H7 (cell line): Measurements from ENCODE around the gene PDPK1. TPM values are rescaled to one million over a fixed set of nuclear protein-coding genes. Genes with fewer than 3 reads are reported as not detected.
A peak's percentile ranks its signal among the peaks of the same experiment; 100 is the strongest.
"Not testable (repeated sequence)": the region's sequence is repeated elsewhere in the genome, so short reads cannot be mapped to it uniquely, and the experiment has no call there.

Experiments used
- DNase-seq: peaks from one replicate; pipeline ENCODE4 v3.0.0; 2012
- H3K27me3 ChIP-seq: 2 replicates; pipeline ENCODE4 v1.6.0; 2011; ENCODE audit warnings: mild to moderate bottlenecking, low read length; ENCODE audit not compliant: control insufficient read depth, insufficient read depth
- H3K36me3 ChIP-seq: replicated peaks from 2 replicates; pipeline ENCODE4 v1.5.1; 2011; ENCODE audit warnings: low read length; ENCODE audit not compliant: control insufficient read depth, insufficient read depth
- H3K4me3 ChIP-seq: 2 replicates; pipeline ENCODE4 v1.5.1; 2011; ENCODE audit warnings: low read depth, mild to moderate bottlenecking, control low read depth, low read length, moderate library complexity; ENCODE audit not compliant: insufficient read depth
- total RNA-seq: library from RNA; depleted of rRNA; stranded (reverse); fragments of >200 nt; shearing (Covaris generic); gene quantifications from 2 replicates; pipeline ENCODE4 v1.2.3, GENCODE V29; 2014

PDPK1 gene
- total RNA-seq, 1 experiment from 2014 or later: 11.4 TPM

- no peak for DNase-seq
- H3K4me3 ChIP-seq: no peak overlapping the region
- no peaks in the 10 kb centered on the region for H3K27me3 ChIP-seq
- H3K36me3 ChIP-seq: peaks cover 7% of the 10 kb centered on the region
Observed at GRCh38 chr16:2609827-2610470, 72.1 kb downstream of the PDPK1 start.

- H3K27me3 ChIP-seq: no peaks in the 10 kb centered on the region
- peak; percentile 41 for DNase-seq
- H3K4me3 ChIP-seq: no peak overlapping the region
- peaks cover 7% of the 10 kb centered on the region for H3K36me3 ChIP-seq
Observed at GRCh38 chr16:2610781-2611498, 73.1 kb downstream of the PDPK1 start.

- Histone ChIP-seq H3K36me3 (peaks cover 7% of the 10 kb centered on the region), H3K27me3 (no peaks in the 10 kb centered on the region), H3K4me3 (no peak overlapping the region)
- no peak for DNase-seq
Observed at GRCh38 chr16:2611499-2611862, 73.7 kb downstream of the PDPK1 start.

DNA sequence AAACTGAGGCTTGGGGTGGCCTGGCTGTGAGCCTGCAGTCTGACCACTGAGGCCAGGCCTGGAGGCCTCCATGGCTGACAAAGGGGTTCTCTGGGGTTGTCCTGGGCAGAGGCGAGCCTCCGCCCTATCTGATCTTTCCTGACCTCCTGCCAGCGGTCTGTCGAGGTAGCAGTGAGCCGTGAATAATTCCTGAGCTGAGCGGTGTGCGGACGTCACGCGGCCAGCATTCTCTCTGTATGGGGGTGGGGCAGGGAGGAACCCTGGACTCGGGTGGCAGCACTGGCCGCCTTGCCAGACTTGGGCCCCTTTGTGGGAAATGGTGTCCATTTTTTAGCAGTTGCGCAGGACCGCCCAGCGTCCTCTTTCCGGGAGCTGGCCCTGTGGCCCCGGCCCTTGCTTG is 74.1 kb downstream of the PDPK1 start:
- H3K36me3 ChIP-seq, H3K27me3 ChIP-seq, H3K4me3 ChIP-seq, DNase-seq: not testable (repeated sequence)

- DNase-seq, H3K36me3 ChIP-seq, H3K4me3 ChIP-seq, H3K27me3 ChIP-seq: not testable (repeated sequence)
Observed at GRCh38 chr16:2613251-2613650, 75.4 kb downstream of the PDPK1 start.

DNA sequence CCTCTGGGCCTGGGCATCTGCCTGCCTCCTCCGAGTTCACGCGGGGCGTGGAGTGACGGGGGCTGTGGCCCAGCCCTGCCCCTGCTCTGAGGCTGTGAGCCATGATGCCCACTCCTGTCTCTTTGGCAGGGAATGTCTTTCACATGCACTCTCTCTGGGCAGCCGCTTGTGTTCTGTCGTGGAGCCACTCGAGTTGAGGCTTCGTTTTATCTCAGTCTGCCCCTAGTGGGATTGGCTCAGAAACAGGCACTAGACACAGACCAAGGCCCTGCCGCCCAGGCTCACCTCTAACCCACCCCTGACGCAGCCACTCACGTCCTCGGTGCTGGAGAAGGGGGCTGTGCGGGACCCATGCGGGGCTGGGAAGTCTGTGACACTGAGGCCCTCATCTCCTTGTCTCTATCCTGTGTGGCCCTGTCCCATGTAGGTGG is 77.0 kb downstream of the PDPK1 start:
- DNase-seq: no peak
- Histone ChIP-seq H3K4me3 (no peak overlapping the region), H3K36me3 (peaks cover 7% of the 10 kb centered on the region)

DNA sequence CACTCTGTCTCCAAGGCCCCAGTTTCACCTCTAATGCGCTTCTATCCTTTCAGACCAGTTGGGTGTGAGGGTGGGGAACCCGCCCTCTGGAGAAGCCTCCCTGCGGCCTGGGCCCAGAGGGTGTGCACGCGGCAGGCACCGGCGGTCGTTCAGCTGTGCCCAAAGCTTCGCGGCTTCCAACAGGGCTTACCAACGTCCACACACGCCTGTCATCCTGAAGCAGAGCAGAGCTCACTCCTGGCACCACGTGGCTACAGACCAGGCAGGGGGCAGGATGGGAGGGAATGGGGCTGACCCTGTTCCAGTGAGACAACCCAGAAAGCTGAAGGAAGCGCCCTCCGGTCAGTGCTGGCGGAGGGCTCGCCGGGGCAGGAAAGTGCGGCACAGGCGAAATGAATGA is 81.1 kb downstream of the PDPK1 start:
- not testable (repeated sequence) for H3K36me3 ChIP-seq, H3K27me3 ChIP-seq, DNase-seq, H3K4me3 ChIP-seq

More for the DNA sequence above, 77.0 kb downstream of the PDPK1 start:
- no peaks in the 10 kb centered on the region for H3K27me3 ChIP-seq

- H3K36me3 ChIP-seq, DNase-seq, H3K27me3 ChIP-seq, H3K4me3 ChIP-seq: not testable (repeated sequence)
Observed at GRCh38 chr16:2619628-2620027, 81.8 kb downstream of the PDPK1 start.

- H3K36me3 ChIP-seq, H3K4me3 ChIP-seq, DNase-seq, H3K27me3 ChIP-seq: not testable (repeated sequence)
Observed at GRCh38 chr16:2620870-2621269, 83.0 kb downstream of the PDPK1 start.

DNA sequence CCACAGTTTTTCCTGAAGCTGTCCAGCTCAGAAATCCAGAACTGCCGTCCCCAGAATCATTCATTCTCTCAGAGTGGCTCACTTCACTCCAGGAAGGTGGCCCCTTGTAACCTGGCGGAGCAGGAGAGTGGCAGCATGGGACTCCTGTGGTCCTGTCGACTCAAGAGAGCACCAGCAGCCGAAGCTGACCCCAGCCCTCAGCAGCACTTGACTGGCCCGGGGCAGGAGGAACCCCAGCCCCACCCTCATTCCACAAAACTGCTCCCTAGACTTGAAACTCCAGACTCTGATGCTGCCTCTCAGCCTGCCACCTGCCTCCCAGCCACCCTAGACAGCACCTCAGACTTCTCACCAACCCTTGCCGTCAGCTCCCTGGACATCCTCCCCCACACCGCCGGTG is 83.6 kb downstream of the PDPK1 start:
- not testable (repeated sequence) for H3K27me3 ChIP-seq, H3K36me3 ChIP-seq, H3K4me3 ChIP-seq, DNase-seq

DNA sequence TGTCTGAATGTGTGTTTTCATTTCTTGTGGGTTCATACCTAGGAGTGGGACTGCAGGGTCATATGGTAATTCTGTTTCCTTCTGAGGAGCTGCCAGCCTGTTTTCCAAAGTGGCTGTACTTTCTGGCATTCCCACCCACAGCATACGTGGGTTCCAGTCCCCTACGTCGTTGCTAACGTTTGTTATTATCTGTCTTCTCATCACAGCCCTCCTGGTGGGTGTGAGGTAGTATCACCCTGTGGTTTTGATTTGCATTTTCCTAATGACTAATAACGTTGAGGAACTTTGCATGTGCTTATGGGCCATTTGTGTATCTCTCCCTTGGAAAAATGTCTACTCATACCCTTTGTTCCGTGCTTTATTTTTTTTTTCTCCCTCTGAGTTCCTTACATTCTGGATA is 89.3 kb downstream of the PDPK1 start:
- not testable (repeated sequence) for DNase-seq, H3K4me3 ChIP-seq

GRCh38 chr16:2631203-2631602 is 93.4 kb downstream of the PDPK1 start:
- H3K27me3 ChIP-seq, H3K36me3 ChIP-seq, DNase-seq, H3K4me3 ChIP-seq: not testable (repeated sequence)

More for the DNA sequence above, 89.3 kb downstream of the PDPK1 start:
- H3K36me3 ChIP-seq, H3K27me3 ChIP-seq: not testable (repeated sequence)

- not testable (repeated sequence) for H3K27me3 ChIP-seq
Observed at GRCh38 chr16:2632291-2632690, 94.5 kb downstream of the PDPK1 start.

GRCh38 chr16:2639071-2639721 is 101.4 kb downstream of the PDPK1 start:
- not testable (repeated sequence) for H3K27me3 ChIP-seq, H3K36me3 ChIP-seq, DNase-seq, H3K4me3 ChIP-seq

More at GRCh38 chr16:2632291-2632690, 94.5 kb downstream of the PDPK1 start:
- not testable (repeated sequence) for H3K4me3 ChIP-seq, H3K36me3 ChIP-seq, DNase-seq

- not testable (repeated sequence) for H3K27me3 ChIP-seq, H3K36me3 ChIP-seq, DNase-seq, H3K4me3 ChIP-seq
Observed at GRCh38 chr16:2639722-2640072, 101.9 kb downstream of the PDPK1 start.
